Heart left ventricle (tissue), 16 donors: ENCODE results near the gene VRK1. TPM values are rescaled to one million over a fixed set of nuclear protein-coding genes. Genes with fewer than 3 reads are reported as not detected.
"Not testable (repeated sequence)": the region's sequence is repeated elsewhere in the genome, so short reads cannot be mapped to it uniquely, and the experiment has no call there.

Source experiments
- ATAC-seq, 4 donors: fragments of 200-7000 bp; cut with Tn5 transposase; one replicate each; pipeline ENCODE4 v1.9.1; 2020 to 2022; ENCODE audit warnings: moderate library complexity in 4 of 4, mild to moderate bottlenecking in 3 of 4, moderate number of reproducible peaks in 1 of 4
- DNase-seq, 5 donors: peaks; one replicate each; pipeline ENCODE4 v3.0.0-alpha.2; 2020
- H3K27ac ChIP-seq, 12 donors: fragments of 200-600 bp; sonication (generic) in 4 of 12; one replicate each; pipeline versions ENCODE4 v1.5.0 to v1.8.0; 2016 to 2022; ENCODE audit warnings: mild to moderate bottlenecking in 2 of 12
- H3K27me3 ChIP-seq, 9 donors: fragments of 200-600 bp; sonication (generic) in 2 of 9; one replicate each; pipeline versions ENCODE4 v1.5.1 to v1.8.0; 2016 to 2022; ENCODE audit warnings: mild to moderate bottlenecking in 3 of 9
- H3K36me3 ChIP-seq, 9 donors: fragments of 200-600 bp; sonication (generic) in 2 of 9; one replicate each; pipeline versions ENCODE4 v1.5.0 to v1.8.0; 2018 to 2022; ENCODE audit warnings: mild to moderate bottlenecking in 2 of 9
- H3K4me1 ChIP-seq, 12 donors: fragments of 200-600 bp; sonication (generic) in 4 of 12; one replicate each; pipeline versions ENCODE4 v1.5.0 to v1.8.0; 2016 to 2022; ENCODE audit warnings: mild to moderate bottlenecking in 3 of 12
- H3K4me3 ChIP-seq, 12 donors: fragments of 200-600 bp; sonication (generic) in 4 of 12; one replicate each; pipeline versions ENCODE4 v1.5.0 to v1.8.0; 2017 to 2022; ENCODE audit warnings: mild to moderate bottlenecking in 9 of 12, moderate library complexity in 4 of 12
- H3K9me3 ChIP-seq, 12 donors: fragments of 200-600 bp; sonication (generic) in 4 of 12; one replicate each; pipeline versions ENCODE4 v1.5.0 to v1.8.0; 2016 to 2022; ENCODE audit warnings: mild to moderate bottlenecking in 1 of 12
- POLR2A ChIP-seq, 2 donors: fragments of 450-650 bp; IDR thresholded peaks; one replicate each; pipeline ENCODE4 v1.6.1; 2017; ENCODE audit warnings: antibody characterized with exemption in 2 of 2, mild to moderate bottlenecking in 2 of 2, moderate library complexity in 2 of 2
- WGBS, 4 donors: extraction: QIAGEN DNeasy Blood & Tissue Kit in 2 of 4; methylation state at CpG; one replicate each; pipeline versions ENCODE4 v1.1.5 to v1.1.7; 2013 to 2018; 5-methylcytosine and 5-hydroxymethylcytosine counted together
- intact Hi-C, 10 donors: fragments of 100-400 bp; cut with DNase I; formaldehyde crosslinking; loops; one replicate each; pipeline versions ENCODE4 v1.11.1 to v1.14.2; 2022
- polyA plus RNA-seq, 2 donors: library from polyadenylated mRNA; stranded (reverse); fragments of 200-250 nt; gene quantifications; one replicate each; pipeline ENCODE4 v1.2.3, GENCODE V29; 2013
- total RNA-seq, 9 donors: library from RNA; depleted of rRNA in 2 of 9; stranded (reverse); fragments of >200 nt in 2 of 9; fragmentation: NEBNext Ultra II Directional in 3 of 9; extraction: Animal tissue kit (Norgen Biotek cat#: 25700) in 3 of 9; gene quantifications; one replicate each; pipeline versions ENCODE4 v1.1.0 to v1.2.4, GENCODE V29; 2016 to 2023
- TF ChIP-seq, protein P1 (sequence below), 12 donors: fragments of 200-600 bp; sonication (generic) in 4 of 12; IDR thresholded peaks; one replicate each; pipeline versions ENCODE4 v1.5.0 to v1.8.0; 2018 to 2022; ENCODE audit warnings: antibody characterized with exemption in 12 of 12, mild to moderate bottlenecking in 5 of 12
- donor health status: ischemic (EF 13 %, LVEDD 7.1; RV severe dilation, severe dysfunction).
- donor health status: healthy with polysubstance abuse.
- donor health status: DM: no; HTN: yes; CAD: no.
- donor health status: DM: no; HTN: no; CAD: no.
- donor health status: ischemic (EF 25% LVEDD 6.9; RV normal size, moderate dysfunction).
- donor health status: ischemic (EF 25% LVEDD 5.7; RV mildly dilated, moderate dysfunction).
- donor health status: healthy.
- donor health status: DM: yes; HTN: yes; CAD: no.
- donor health status: ischemic (EF 35%, LVEDD 5.7; RV mildly dilated, moderate dysfunction).
- donor health status: nonischemic (EF 11% LVEDD 7.7; RV severe dilation, severe dysfunction).
- donor health status: DM: yes; HTN: yes; CAD: no.
- donor health status: PGD.
- donor health status: ischemic (EF 29% LVEDD 5.4; RV normal size, mild dysfunction).
- donor health status: nonischemic (EF 23%, LVEDD 6.1; RV moderate dilation, normal function).

The VRK1 gene
- total and polyA plus RNA-seq, 11 donors: 3.6 to 10.4 (median 7.1) TPM

DNA sequence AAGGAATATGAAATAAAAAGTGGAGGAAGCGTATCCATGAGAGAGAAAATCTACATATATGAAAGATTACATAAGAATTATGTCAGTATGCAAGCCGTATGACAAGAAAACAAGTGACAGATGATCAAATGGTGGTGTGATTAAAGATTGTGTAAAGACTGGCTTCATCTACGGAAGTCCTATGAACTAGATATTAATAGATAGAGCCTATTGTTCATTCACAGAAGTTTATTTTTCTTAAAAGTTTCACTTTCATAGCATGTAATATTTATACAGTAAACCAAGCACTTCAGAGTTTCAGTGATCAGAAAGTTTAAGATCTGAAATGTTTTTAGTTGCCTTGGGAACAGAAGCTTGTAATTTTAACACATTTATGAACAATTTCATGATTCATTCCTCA lies 84.5 kb downstream of the VRK1 start:
- no peak for DNase-seq
- Histone ChIP-seq H3K27ac (no peak overlapping the region), H3K9me3 (peaks cover 0 to 9% (median 0%) of the 10 kb centered on the region in 12 donors), H3K4me1 (no peaks in the 10 kb centered on the region), H3K4me3 (no peak overlapping the region), H3K27me3 (no peaks in the 10 kb centered on the region), H3K36me3 (peaks cover 0 to 8% (median 0%) of the 10 kb centered on the region in 9 donors)
- intact Hi-C loops: no loop called here
- no peak for TF ChIP-seq POLR2A (IDR thresholded peaks at IDR 0.05)
- TF ChIP-seq, protein P1, sequence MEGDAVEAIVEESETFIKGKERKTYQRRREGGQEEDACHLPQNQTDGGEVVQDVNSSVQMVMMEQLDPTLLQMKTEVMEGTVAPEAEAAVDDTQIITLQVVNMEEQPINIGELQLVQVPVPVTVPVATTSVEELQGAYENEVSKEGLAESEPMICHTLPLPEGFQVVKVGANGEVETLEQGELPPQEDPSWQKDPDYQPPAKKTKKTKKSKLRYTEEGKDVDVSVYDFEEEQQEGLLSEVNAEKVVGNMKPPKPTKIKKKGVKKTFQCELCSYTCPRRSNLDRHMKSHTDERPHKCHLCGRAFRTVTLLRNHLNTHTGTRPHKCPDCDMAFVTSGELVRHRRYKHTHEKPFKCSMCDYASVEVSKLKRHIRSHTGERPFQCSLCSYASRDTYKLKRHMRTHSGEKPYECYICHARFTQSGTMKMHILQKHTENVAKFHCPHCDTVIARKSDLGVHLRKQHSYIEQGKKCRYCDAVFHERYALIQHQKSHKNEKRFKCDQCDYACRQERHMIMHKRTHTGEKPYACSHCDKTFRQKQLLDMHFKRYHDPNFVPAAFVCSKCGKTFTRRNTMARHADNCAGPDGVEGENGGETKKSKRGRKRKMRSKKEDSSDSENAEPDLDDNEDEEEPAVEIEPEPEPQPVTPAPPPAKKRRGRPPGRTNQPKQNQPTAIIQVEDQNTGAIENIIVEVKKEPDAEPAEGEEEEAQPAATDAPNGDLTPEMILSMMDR (IDR thresholded peaks at IDR 0.05): no peak
- ATAC-seq: no peak
- WGBS, 4 donors: 93 to 95% (median 94%) methylated on average over 3 of the region's 3 CpGs

DNA sequence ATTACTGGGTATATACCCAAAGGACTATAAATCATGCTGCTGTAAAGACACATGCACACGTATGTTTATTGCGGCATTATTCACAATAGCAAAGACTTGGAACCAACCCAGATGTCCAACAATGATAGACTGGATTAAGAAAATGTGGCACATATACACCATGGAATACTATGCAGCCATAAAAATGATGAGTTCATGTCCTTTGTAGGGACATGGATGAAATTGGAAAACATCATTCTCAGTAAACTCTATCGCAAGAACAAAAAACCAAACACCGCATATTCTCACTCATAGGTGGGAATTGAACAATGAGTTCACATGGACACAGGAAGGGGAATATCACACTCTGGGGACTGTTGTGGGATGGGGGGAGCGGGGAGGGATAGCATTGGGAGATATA lies 86.8 kb downstream of the VRK1 start:
- ATAC-seq, H3K4me3 ChIP-seq, intact Hi-C loops, H3K9me3 ChIP-seq, H3K27ac ChIP-seq, DNase-seq, H3K4me1 ChIP-seq, H3K36me3 ChIP-seq, H3K27me3 ChIP-seq: not testable (repeated sequence)
- WGBS, 4 donors: 93 to 98% (median 97%) methylated on average over 5 of the region's 5 CpGs

DNA sequence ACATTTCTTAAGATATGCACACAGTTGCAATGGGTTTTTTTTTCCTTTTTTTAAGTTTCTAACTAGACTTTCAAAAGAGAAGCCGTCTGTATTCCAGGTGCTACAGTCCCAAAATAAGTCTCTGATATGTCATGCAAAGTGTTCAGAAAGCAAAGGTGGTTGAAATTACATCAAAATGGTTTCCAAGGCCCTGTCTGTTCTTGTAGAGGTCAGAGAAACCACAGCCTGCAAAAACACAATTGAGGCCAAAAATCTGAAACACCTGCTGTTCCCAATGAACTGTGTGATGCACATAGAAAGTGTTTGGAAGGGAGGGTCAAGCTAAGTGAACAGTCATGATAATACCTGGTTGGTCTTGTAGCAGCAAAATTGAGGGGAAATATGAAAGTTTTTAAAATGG lies 91.0 kb downstream of the VRK1 start:
- intact Hi-C loops: no loop called here
- 93 to 97% (median 96%) methylated on average over 1 of the region's 1 CpG for WGBS, 4 donors
- no peak for ATAC-seq

DNA sequence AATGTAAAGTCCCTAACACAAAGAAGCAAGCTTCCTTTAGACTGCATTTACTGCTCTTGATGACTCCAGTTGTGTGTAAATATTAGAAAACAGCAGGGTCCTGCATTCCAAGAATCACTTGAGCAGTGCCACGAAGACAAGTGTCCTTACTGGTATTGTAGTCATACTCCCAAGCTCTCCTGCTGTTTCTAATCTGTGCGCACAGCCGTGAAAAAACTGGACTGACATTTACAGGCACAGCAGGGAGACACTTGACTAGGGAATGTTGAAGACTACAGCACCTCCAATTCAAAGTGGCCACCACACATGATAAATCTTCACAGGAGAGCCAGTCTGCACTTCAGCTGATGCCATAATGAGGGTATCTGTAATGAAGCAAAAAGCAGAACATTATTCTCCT lies 91.4 kb downstream of the VRK1 start:
- DNase-seq: no peak

More for the DNA sequence above, 91.0 kb downstream of the VRK1 start:
- no peak for DNase-seq
- no peak overlapping the region for H3K27ac ChIP-seq
- no peaks in the 10 kb centered on the region for H3K9me3 ChIP-seq
- no peaks in the 10 kb centered on the region for H3K4me1 ChIP-seq
- no peak overlapping the region for H3K4me3 ChIP-seq
- TF ChIP-seq, protein P1 (IDR thresholded peaks at IDR 0.05): no peak
- no peak for TF ChIP-seq POLR2A (IDR thresholded peaks at IDR 0.05)
- H3K27me3 ChIP-seq: no peaks in the 10 kb centered on the region
- no peaks in the 10 kb centered on the region for H3K36me3 ChIP-seq

DNA sequence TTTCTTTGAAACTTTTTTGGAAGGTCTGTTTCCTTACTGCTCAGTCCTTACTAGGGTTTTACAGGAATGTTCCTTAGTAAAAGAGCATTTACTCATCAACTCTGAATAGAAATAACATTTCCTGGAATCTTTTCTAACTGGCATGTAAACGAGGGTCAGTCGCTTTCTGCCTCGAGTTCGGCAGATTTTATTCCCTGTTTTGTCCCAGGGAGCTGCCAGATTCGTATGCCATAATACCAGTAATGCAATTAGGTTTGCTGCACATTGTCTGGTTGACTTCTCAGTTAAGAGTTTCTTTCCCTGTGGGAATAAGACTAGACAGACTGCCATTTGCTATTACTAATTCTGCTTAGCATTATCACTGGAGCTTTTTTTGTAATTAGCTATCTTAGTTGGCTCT lies 91.9 kb downstream of the VRK1 start:
- intact Hi-C loops: no loop called here
- 70 to 83% (median 77%) methylated on average over 5 of the region's 5 CpGs for WGBS, 4 donors
- H3K36me3 ChIP-seq: no peaks in the 10 kb centered on the region

More for the DNA sequence above, 91.4 kb downstream of the VRK1 start:
- no peak for TF ChIP-seq POLR2A (IDR thresholded peaks at IDR 0.05)
- TF ChIP-seq, protein P1 (IDR thresholded peaks at IDR 0.05): no peak
- peak in 1 of 4 donors; percentile 53 for ATAC-seq
- intact Hi-C loops: no loop called here
- no peaks in the 10 kb centered on the region for H3K36me3 ChIP-seq
- H3K9me3 ChIP-seq: no peaks in the 10 kb centered on the region
- H3K27ac ChIP-seq: no peak overlapping the region
- H3K4me1 ChIP-seq: no peaks in the 10 kb centered on the region
- H3K4me3 ChIP-seq: no peak overlapping the region
- 37 to 56% (median 51%) methylated on average over 3 of the region's 3 CpGs for WGBS, 4 donors
- no peaks in the 10 kb centered on the region for H3K27me3 ChIP-seq

More for the DNA sequence above, 91.9 kb downstream of the VRK1 start:
- Histone ChIP-seq H3K9me3 (no peaks in the 10 kb centered on the region), H3K27me3 (no peaks in the 10 kb centered on the region), H3K4me1 (no peaks in the 10 kb centered on the region), H3K4me3 (no peak overlapping the region), H3K27ac (no peak overlapping the region)
- no peak for DNase-seq
- TF ChIP-seq POLR2A (IDR thresholded peaks at IDR 0.05): no peak
- TF ChIP-seq, protein P1 (IDR thresholded peaks at IDR 0.05): no peak
- ATAC-seq: no peak
